ENCODE measurements around the gene OFD1.
A peak's percentile ranks its signal among the peaks of the same experiment; 100 is the strongest.

OFD1 gene

DNA sequence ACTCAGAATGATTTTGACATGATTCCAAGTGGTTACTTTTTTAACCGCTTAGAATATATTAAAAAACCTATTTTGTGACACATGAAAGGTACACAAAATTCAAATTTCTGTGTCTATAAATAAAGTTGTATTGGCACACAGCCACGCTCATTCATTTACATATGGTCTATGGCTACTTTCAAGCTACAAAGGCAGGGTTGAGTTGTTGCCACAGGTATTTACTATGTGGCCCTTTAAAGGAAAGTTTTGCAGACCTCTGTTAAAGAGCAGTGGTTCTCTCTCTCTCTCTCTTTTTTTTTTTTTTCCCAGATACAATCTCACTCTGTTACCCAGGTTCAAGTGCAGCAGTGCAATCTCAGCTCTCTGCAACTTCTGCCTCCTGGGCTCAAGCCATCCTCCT is 59.3 kb downstream of the OFD1 start:
- DNase-seq (ENCODE audit: low read depth) = no peak

DNA sequence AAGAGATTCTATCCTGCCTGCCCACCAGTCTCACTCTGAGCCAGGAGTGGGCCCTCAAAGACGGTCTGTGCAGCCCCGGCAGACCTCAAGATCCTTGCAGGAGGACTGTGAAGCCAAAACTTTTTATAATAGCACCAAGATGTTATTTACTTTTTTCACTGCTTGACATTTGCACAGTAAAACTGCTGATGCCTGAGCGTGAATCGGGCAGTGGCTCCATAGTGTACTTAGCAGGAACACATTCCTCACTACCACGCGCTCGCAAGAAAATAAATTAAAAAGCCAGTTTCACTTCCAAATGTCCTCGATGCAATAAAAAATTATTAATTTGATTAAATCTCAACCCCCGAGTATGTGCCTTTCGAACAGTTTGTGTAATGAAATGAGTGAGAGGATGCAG is 59.9 kb downstream of the OFD1 start:
- DNase-seq (ENCODE audit: low read depth) = no peak

DNA sequence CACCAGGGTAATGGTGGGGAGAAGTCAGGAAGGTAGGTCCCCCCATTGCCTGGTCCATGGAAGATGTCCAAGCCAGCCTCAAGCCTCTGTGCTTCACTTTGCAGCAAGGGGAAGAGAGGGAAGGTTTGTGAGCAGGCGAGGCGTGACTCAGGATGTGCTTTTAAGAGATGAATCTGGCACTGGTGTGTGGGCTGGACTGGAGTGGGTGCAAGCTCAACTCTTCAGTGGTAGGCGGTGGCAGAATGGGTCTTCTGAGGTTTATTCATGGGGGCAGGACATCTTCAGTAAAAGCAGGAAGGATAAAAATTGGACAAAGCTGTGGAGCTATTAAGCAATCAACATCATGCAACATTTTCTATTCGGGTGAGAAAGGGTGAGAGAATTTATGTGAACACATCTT is 63.0 kb downstream of the OFD1 start:
- no peak for DNase-seq (ENCODE audit: low read depth)

DNA sequence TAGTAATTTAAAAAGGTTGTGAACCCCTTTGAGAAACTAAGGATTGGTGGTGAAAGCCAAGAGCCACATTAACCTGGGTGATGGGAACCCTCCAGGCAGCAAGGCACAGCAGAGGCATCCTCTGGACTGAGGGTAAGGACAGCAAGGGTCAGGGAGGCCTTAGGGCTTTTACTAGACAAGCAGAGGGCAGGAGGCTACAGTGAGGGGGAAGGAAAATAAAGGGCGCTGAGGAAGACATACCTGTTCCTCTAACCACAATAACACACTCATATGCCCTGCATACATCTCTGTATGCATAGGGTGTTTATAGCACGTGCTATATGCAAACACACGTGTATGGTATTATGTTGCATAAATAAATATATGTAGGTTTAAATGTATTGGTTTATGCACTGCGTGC is 63.6 kb downstream of the OFD1 start:
- DNase-seq (ENCODE audit: low read depth) = no peak

DNA sequence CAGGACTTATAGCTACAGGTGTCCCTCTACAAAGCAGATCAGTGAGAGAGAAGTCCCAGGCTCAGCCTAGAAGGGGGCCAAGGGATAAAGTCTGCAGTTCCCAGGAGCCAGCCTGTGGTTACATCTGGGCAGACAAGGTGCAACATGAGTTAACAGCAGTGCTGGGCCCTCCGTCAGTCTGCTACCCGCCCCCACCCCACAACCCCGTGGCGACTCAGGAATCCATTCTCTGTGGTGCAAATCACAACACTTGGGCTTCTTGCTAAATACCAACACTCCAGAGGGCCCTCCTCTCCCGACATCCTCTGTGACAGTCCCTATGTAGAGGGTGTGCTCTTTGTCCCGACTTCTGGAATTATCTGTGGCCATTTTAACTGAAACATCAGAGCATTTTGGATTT is 68.6 kb downstream of the OFD1 start:
- DNase-seq (ENCODE audit: low read depth) = no peak

DNA sequence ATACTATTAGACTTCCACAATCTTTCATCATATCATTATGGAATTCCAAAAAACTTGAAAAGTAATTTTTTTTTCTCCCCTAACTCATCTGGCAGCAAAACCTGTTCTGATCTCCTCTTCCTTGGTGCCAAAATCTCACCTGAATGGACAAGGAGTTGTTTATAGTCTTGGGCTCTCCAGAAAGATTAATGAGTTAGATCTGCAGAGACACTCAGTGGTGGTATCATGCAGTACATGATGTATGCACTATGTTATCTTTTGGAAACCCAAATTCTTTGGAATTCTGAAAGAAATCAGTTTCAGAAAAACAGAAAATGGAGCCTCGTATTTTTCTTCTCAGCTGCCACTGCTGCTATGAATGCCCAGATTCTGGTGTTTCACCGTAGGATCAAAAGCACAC is 70.7 kb downstream of the OFD1 start:
- no peak for DNase-seq (ENCODE audit: low read depth)

DNA sequence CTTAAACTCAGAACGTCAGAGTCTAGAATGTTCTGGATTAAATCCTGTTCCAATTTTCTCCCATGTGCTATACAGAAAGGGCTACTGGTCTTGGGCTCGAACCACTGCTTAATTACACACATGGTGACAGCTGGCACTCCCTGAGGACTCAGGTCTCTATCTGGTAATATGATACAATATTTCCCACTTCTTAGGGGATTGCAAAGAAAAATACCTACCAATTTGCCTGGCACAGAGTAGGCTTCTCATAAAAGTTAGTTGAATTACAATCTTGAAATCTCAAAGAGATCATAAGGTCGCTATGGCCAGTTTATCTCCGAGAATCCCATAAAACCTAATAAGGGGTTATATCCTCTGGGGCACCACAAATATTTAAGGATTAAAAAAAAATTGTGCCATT is 73.7 kb downstream of the OFD1 start:
- no peak for DNase-seq (ENCODE audit: low read depth)

DNA sequence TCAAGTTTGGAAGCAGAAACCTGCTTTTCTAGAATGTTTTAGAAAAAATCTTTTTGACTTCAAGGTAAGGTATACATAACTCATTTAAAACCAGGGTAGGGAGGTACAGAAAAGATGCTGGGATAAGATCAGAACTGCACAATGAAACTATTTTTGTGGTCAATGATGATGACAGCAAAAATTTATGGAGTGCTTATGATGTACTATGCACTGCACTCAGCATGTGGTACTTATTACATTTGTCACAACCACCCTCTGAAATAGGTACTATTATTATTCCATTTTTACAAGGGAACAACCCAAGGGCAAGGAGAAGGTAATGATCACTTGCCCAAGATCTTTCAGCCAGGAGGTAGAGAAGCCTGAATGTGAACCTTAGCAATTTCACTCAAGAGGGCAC is 74.3 kb downstream of the OFD1 start:
- DNase-seq (ENCODE audit: low read depth) = peak; percentile 6

DNA sequence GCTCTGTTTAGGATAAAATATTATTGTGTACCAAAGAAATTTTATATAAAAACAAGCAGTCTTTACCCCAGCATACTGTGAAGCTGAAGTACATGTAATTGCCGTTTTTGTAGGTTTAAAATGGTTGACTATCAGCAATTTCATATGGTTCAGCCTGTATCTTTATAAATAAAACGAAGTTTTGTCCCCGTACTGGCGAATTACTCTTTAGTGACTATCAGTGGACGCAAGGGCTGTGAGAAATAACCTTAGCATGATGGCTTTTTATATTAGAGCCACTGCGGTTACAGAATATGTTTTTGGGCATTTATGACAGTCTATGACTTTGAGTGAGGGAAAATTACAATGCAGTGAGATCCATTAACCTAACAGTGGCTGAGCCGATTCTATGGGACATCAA is 81.1 kb downstream of the OFD1 start:
- no peak for DNase-seq (ENCODE audit: low read depth)

DNA sequence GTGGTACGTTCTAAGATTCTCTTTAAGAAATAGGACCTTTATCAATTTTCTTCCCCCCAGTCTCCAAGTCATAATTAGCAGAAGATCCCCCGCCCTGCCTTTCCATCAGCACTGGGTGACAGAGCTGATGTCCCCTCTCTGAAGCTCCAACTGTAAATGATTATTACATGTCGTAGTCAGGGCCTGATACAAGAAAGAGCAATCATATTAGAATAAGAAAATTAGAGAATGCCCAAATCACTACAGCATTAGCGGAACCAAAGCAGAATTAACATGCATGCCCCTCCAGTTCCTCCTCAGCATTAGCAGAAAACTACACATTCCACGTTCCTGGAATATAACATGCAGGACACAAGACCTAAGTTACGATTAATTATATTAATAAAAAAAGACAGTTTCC is 81.6 kb downstream of the OFD1 start:
- no peak for DNase-seq (ENCODE audit: low read depth)

DNA sequence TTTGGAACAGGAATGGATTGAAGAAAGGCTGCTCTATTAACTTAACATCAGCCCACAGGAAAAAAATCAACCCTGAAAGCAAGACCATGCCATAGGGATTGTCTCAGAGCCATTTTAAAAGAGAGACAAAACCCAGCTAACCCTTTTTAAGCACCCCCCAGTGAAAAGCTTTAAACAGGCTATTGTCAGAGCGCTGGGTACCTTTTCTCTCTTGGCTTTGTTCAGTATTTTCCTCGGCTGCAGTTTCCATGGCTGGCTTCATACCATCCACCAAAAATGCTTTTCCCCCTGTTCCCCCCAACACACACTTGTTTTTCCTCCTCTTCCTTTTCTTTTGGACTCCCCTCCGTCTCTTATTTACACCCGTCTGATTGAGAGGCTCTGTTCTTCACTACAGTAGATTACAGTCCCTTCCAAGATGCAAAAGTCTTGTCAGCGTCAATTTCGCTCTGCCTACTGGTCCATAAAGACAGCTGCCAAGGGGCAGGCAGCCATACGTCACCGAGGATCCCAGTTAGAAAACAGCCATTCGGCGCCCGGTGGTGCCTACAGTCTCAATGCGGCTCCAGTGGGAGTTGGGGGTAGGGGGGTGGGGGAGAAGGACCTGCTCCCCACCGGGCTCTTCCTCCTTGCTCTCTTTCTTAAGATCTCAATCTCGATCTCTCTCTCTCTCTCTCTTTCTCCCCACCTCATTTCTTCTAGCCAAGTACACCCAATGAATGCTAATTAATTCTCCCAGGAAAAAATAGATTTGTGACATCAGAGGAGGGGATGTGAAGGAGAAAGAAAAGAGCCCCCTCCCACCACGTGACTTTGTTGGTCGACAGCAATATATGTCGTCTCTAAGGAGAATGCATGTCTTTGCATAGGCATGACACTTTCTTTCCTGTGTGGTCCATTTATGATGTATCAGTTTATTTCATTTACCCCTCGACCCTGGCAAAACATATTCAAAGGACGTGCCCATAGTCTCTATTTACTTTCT is 82.4 kb downstream of the OFD1 start, which contains the start of gene GPM6B:
Gene GPM6B (minus strand): TSS at position 451 of the 985 bp plus-strand sequence. CDS start 189 bp downstream, at position 262.
- DNase-seq (ENCODE audit: low read depth) = no peak
